GM18517 (cell line): Measurements from ENCODE around the gene CYTH3.

Experiments used
- ATAC-seq: cut with Tn5 transposase; IDR thresholded peaks from one replicate; pipeline ENCODE4 v1.9.1; 2021; ENCODE audit warnings: mild to moderate bottlenecking, moderate library complexity; ENCODE audit not compliant: unreplicated experiment

The CYTH3 gene

GRCh38 chr7:6258440-6259182 lies 13.8 kb downstream of the CYTH3 start:
- no peak for ATAC-seq

- ATAC-seq: no peak
Observed at GRCh38 chr7:6257675-6258074, 14.7 kb downstream of the CYTH3 start.

- peak; percentile 73 for ATAC-seq
Observed at GRCh38 chr7:6256677-6257535, 15.5 kb downstream of the CYTH3 start.

- ATAC-seq: no peak
Observed at GRCh38 chr7:6256109-6256483, 16.3 kb downstream of the CYTH3 start.

- ATAC-seq: no peak
Observed at GRCh38 chr7:6254866-6255265, 17.6 kb downstream of the CYTH3 start.

GRCh38 chr7:6252748-6253147 lies 19.7 kb downstream of the CYTH3 start:
- no peak for ATAC-seq

GRCh38 chr7:6252341-6252746 lies 20.1 kb downstream of the CYTH3 start:
- ATAC-seq: no peak

- no peak for ATAC-seq
Observed at GRCh38 chr7:6251653-6252052, 20.8 kb downstream of the CYTH3 start.

GRCh38 chr7:6250364-6250833 lies 22.0 kb downstream of the CYTH3 start:
- peak; percentile 57 for ATAC-seq

GRCh38 chr7:6249043-6249442 lies 23.4 kb downstream of the CYTH3 start:
- no peak for ATAC-seq

- no peak for ATAC-seq
Observed at GRCh38 chr7:6248581-6248980, 23.8 kb downstream of the CYTH3 start.

- no peak for ATAC-seq
Observed at GRCh38 chr7:6246251-6246917, 26.0 kb downstream of the CYTH3 start.

- no peak for ATAC-seq
Observed at GRCh38 chr7:6244021-6244420, 28.4 kb downstream of the CYTH3 start.

- no peak for ATAC-seq
Observed at GRCh38 chr7:6243168-6243567, 29.3 kb downstream of the CYTH3 start.

GRCh38 chr7:6242561-6242960 lies 29.9 kb downstream of the CYTH3 start:
- no peak for ATAC-seq

- no peak for ATAC-seq
Observed at GRCh38 chr7:6241607-6241973, 30.8 kb downstream of the CYTH3 start.

- no peak for ATAC-seq
Observed at GRCh38 chr7:6238309-6238925, 34.0 kb downstream of the CYTH3 start.

GRCh38 chr7:6237730-6238129 lies 34.7 kb downstream of the CYTH3 start:
- ATAC-seq: no peak

GRCh38 chr7:6237011-6237410 lies 35.4 kb downstream of the CYTH3 start:
- ATAC-seq: no peak

- ATAC-seq: no peak
Observed at GRCh38 chr7:6235029-6235871, 37.2 kb downstream of the CYTH3 start.
